HepG2 (cell line): ENCODE results near the gene SLC5A5. TPM values are rescaled to one million over a fixed set of nuclear protein-coding genes. Genes with fewer than 3 reads are reported as not detected.

Experiments used
- CREB1 ChIP-seq, 2 experiments: fragments of 450-650 bp in 1 of 2; IDR thresholded peaks; 2 replicates each; pipeline ENCODE4 v1.6.1; 2016 to 2017; ENCODE audit warnings: control low read depth in 1 of 2, mild to moderate bottlenecking in 1 of 2, missing compliant biosample characterization in 1 of 2, missing genetic modification characterization in 1 of 2
- HOXA5 ChIP-seq: sonication (generic); formaldehyde crosslinking; IDR thresholded peaks from 2 replicates; pipeline ENCODE4 v1.4.0; 2020; ENCODE audit warnings: missing genetic modification reagents
- PRDM10 ChIP-seq: sonication (generic); formaldehyde crosslinking; IDR thresholded peaks from 2 replicates; pipeline ENCODE4 v1.4.0; 2020; ENCODE audit warnings: low read depth, missing genetic modification reagents
- RBFOX2 ChIP-seq: fragments of 200-400 bp; formaldehyde crosslinking; IDR thresholded peaks from 2 replicates; pipeline ENCODE4 v1.6.1; 2017; ENCODE audit warnings: low read depth, mild to moderate bottlenecking, low read length
- RFX5 ChIP-seq: IDR thresholded peaks from 2 replicates; pipeline ENCODE4 v1.6.1; 2011; ENCODE audit warnings: low read depth, low read length, improper control_type of control experiment
- ZBTB25 ChIP-seq: IDR thresholded peaks from 2 replicates; pipeline ENCODE4 v1.6.1; 2018; ENCODE audit warnings: missing genetic modification reagents
- ZNF101 ChIP-seq: sonication (generic); formaldehyde crosslinking; IDR thresholded peaks from 2 replicates; pipeline ENCODE4 v1.4.0; 2020; ENCODE audit warnings: mild to moderate bottlenecking, low read depth, missing genetic modification reagents, borderline replicate concordance
- ZNF142 ChIP-seq: sonication (generic); formaldehyde crosslinking; IDR thresholded peaks from 2 replicates; pipeline ENCODE4 v1.4.0; 2020; ENCODE audit warnings: missing genetic modification reagents
- ZNF225 ChIP-seq: sonication (generic); formaldehyde crosslinking; IDR thresholded peaks from 2 replicates; pipeline ENCODE4 v1.4.0; 2020; ENCODE audit warnings: mild to moderate bottlenecking, missing genetic modification reagents
- ZNF264 ChIP-seq: sonication (generic); formaldehyde crosslinking; IDR thresholded peaks from 2 replicates; pipeline ENCODE4 v1.4.0; 2020; ENCODE audit warnings: missing genetic modification reagents
- ZNF280B ChIP-seq: sonication (generic); formaldehyde crosslinking; IDR thresholded peaks from 2 replicates; pipeline ENCODE4 v1.5.0; 2020; ENCODE audit warnings: missing genetic modification reagents, mild to moderate bottlenecking, borderline replicate concordance
- ZNF552 ChIP-seq: sonication (generic); formaldehyde crosslinking; IDR thresholded peaks from 2 replicates; pipeline ENCODE4 v1.9.0; 2022; ENCODE audit warnings: missing genetic modification reagents, mild to moderate bottlenecking, borderline replicate concordance
- ZNF746 ChIP-seq: sonication (generic); formaldehyde crosslinking; IDR thresholded peaks from 2 replicates; pipeline ENCODE4 v1.8.0; 2022; ENCODE audit warnings: mild to moderate bottlenecking, missing genetic modification reagents
- ZZZ3 ChIP-seq: sonication (generic); formaldehyde crosslinking; IDR thresholded peaks from 2 replicates; pipeline ENCODE4 v1.4.0; 2020; ENCODE audit warnings: missing genetic modification reagents, mild to moderate bottlenecking, borderline replicate concordance
- polyA plus RNA-seq, 8 experiments: library from polyadenylated mRNA; depleted of rRNA in 3 of 8; stranded (reverse) in 7 of 8; unstranded in 1 of 8; fragments of >200 nt; fragmentation: Illumina TruSeq in 4 of 8; extraction: Trizol in 4 of 8; gene quantifications; 2 replicates each; pipeline versions ENCODE4 v1.2.1 to v1.2.3, GENCODE V29; 2011 to 2016; ENCODE audit warnings: low read depth in 4 of 8, missing spikeins in 1 of 8, mixed read lengths in 1 of 8; ENCODE audit not compliant: insufficient read depth in 1 of 8
- total RNA-seq, 5 experiments: library from RNA; depleted of rRNA; stranded (reverse); fragments of >200 nt; fragmentation: Illumina TruSeq; extraction: Trizol; gene quantifications; 2 replicates each; pipeline ENCODE4 v1.2.3, GENCODE V29; 2016; ENCODE audit warnings: low read depth in 1 of 5

The SLC5A5 gene
- total and polyA plus RNA-seq, 2 of the 13 experiments (the other 11 are each of a cell fraction or from before 2014, with no cell fraction given) = not detected

- TF ChIP-seq RBFOX2 (peak; percentile 81), RFX5 (no peak), HOXA5 (CRISPR knock-in tag) (no peak), ZNF264 (no peak), ZNF142 (no peak), ZNF225 (CRISPR knock-in tag) (no peak), ZNF746 (CRISPR knock-in tag) (no peak), ZNF552 (CRISPR knock-in tag) (no peak), CREB1 (IDR thresholded peaks at IDR 0.05) (no peak), CREB1 (CRISPR knock-in tag; IDR thresholded peaks at IDR 0.05) (peak; percentile 76), ZBTB25 (CRISPR knock-in tag) (no peak), ZZZ3 (CRISPR knock-in tag) (no peak), PRDM10 (CRISPR knock-in tag) (no peak), ZNF101 (CRISPR knock-in tag) (no peak), ZNF280B (CRISPR knock-in tag) (no peak)
Measured at GRCh38 chr19:17847538-17848366, 24.0 kb upstream of the SLC5A5 start, which contains the start of gene JAK3 (continued).
